Measurements from ENCODE around the gene FAM13B.
A peak's percentile ranks its signal among the peaks of the same experiment; 100 is the strongest.

DNA sequence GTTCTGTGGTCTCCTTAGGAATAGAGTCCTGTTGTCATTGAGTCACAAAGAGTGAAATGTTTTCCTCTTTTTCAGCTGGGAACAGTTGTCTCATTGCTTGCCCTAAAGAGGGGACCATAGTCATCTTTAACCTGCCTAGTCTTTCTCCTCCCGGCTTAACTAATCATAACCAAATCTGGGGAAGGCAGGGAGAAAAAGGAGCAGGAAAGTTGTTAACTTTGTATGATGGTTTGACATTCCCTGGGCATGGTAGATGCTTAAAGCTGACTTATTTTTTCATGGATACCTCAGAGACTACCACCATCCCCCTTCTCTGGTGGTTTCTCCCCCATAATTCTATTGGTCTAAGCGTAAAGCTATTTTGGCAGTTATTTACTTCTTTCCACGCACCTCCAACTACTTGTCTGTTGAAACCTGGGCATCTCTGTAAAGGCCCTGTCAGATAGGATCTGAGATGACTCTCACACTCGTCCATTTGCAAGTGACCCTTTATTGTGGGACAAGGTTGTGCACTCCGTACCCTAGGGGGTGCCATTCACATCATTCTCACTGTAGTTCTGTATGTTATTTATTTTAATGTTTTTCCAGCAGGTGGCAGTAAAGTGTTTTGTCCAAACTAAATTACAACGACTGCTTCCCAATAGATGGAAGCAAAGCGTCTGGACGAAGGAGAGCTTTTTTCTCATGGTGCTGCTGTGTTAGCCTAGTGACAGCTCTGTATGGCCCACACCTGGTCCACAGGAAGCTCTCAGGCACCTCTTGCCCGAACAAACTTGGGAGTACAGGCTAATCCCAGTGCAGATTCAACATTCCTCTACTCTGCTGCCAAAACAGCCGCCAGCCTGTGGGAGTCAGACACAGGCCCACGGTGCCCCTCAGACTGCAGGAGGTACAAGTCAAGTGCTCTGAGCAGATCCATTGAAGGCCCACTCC, 3.0 kb upstream of the FAM13B start:
- TF ChIP-seq, protein P1, sequence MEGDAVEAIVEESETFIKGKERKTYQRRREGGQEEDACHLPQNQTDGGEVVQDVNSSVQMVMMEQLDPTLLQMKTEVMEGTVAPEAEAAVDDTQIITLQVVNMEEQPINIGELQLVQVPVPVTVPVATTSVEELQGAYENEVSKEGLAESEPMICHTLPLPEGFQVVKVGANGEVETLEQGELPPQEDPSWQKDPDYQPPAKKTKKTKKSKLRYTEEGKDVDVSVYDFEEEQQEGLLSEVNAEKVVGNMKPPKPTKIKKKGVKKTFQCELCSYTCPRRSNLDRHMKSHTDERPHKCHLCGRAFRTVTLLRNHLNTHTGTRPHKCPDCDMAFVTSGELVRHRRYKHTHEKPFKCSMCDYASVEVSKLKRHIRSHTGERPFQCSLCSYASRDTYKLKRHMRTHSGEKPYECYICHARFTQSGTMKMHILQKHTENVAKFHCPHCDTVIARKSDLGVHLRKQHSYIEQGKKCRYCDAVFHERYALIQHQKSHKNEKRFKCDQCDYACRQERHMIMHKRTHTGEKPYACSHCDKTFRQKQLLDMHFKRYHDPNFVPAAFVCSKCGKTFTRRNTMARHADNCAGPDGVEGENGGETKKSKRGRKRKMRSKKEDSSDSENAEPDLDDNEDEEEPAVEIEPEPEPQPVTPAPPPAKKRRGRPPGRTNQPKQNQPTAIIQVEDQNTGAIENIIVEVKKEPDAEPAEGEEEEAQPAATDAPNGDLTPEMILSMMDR (conservative IDR thresholded peaks at IDR 0.05; ENCODE audit: low read depth, low read length): peak; percentile 95
- no peak for TF ChIP-seq EZH2 (IDR thresholded peaks at IDR 0.05; ENCODE audit: low read length, unreplicated experiment)
